Muscle layer of duodenum (tissue), 2 donors: ENCODE measurements around the gene ARHGEF40.

Source experiments
- H3K27ac ChIP-seq: one replicate; pipeline ENCODE4 v1.7.0; 2013; ENCODE audit warnings: mild to moderate bottlenecking, low read length
- H3K27me3 ChIP-seq: one replicate; pipeline ENCODE4 v1.7.0; 2013; ENCODE audit warnings: low read depth, mild to moderate bottlenecking, control low read depth, low read length
- H3K36me3 ChIP-seq, 2 donors: one replicate each; pipeline ENCODE4 v1.7.0; 2013; ENCODE audit warnings: low read length in 2 of 2, control low read depth in 1 of 2, mild to moderate bottlenecking in 1 of 2; ENCODE audit not compliant: insufficient read depth in 2 of 2, control insufficient read depth in 1 of 2
- H3K4me1 ChIP-seq, 2 donors: one replicate each; pipeline ENCODE4 v1.7.0; 2013; ENCODE audit warnings: low read length in 2 of 2, mild to moderate bottlenecking in 2 of 2, control low read depth in 1 of 2, moderate library complexity in 1 of 2; ENCODE audit not compliant: insufficient read depth in 2 of 2, control insufficient read depth in 1 of 2
- H3K4me3 ChIP-seq, 2 donors: one replicate each; pipeline ENCODE4 v1.7.0; 2013; ENCODE audit warnings: low read length in 2 of 2, low read depth in 1 of 2, mild to moderate bottlenecking in 1 of 2
- H3K9me3 ChIP-seq, 2 donors: one replicate each; pipeline ENCODE4 v1.7.0; 2013; ENCODE audit warnings: low read length in 2 of 2, control low read depth in 1 of 2, mild to moderate bottlenecking in 1 of 2; ENCODE audit not compliant: control insufficient read depth in 1 of 2
- donor health status: healthy.

The ARHGEF40 gene

DNA sequence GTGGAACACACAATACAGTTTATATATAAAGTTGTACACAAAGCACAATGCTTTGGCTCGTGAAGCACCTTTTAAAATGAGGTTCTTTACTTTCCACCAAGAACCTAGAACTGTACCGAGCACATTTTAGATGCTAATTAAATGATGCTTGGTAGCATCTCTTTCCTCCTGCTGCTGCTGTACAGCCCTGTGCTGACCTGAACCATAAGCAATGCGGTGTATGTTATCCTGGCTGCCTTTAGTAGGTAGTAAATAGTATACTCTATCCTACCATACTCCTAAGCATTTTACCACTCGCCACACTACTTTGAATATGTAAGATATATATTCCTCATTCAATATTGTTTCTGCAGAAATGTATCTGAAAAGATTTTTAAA is 15.3 kb upstream of the ARHGEF40 start:
- Histone ChIP-seq H3K9me3 (no peaks in the 10 kb centered on the region), H3K27ac (no peak overlapping the region), H3K4me1 (no peaks in the 10 kb centered on the region), H3K36me3 (no peaks in the 10 kb centered on the region), H3K4me3 (no peak overlapping the region), H3K27me3 (no peaks in the 10 kb centered on the region)

DNA sequence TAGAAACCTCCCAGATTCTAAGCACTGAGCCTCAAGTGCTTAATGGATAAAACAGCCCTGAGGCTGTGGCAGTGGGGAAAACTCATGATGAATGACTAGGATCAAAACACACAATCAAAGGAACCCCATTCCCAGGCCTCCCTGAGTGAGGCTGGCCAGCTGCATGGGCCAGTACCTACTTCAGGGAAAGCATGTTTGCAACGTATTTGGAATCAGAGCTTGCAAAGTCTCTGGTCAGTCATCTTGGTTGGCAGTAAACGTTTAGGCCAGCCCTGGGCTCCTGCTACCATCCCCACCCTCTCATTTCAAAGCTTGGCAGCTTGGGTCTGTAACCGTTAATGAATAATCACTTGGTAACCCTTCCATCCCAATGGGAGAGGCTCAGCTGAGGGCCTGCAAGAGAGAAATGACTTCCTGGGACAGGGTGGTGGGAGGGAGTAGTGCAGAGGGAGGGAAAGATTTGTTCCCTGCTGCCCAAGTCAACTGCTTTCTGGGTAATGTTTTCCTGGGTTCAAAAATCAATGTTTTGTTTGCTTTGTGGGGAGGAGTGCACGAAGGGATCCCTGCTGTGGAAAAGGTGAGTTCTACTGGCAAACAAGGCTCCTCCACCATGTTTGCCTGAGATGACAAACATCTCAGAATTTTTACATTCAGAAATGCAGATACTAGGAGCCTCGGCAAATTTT is 14.5 kb upstream of the ARHGEF40 start:
- Histone ChIP-seq H3K27ac (no peak overlapping the region), H3K27me3 (no peaks in the 10 kb centered on the region), H3K9me3 (no peaks in the 10 kb centered on the region), H3K36me3 (no peaks in the 10 kb centered on the region), H3K4me3 (no peak overlapping the region), H3K4me1 (no peaks in the 10 kb centered on the region)

DNA sequence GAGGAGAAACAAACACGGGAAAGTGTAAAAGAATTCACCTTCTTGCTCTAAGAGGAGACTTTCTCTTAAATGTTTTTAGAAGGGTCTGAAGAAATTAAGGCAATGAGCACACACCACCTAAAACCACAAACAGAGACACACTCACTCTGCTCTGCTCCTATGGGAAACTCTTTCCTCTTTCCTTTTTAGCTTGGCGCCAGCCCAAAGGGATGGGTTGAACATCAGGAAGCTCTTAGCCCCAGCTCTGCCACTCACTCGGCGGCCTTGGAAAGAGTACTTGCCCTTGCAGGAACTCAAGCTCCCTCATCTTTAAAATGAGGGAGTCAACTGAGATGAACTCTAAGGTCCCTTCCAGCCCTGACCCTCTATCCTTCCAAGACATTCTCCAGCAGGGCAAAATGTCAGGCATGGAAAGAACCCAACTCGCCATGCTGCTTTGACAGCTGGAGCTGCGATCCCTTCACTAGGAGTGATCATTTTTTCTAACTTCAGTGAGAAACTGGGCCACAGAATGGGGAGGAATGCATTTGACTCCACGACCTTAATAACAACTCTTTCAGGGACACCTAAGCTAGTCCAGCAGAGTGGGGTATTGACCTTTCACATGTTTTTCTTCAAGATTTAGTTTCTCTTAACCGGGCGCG is 13.5 kb upstream of the ARHGEF40 start:
- no peaks in the 10 kb centered on the region for H3K4me1 ChIP-seq

DNA sequence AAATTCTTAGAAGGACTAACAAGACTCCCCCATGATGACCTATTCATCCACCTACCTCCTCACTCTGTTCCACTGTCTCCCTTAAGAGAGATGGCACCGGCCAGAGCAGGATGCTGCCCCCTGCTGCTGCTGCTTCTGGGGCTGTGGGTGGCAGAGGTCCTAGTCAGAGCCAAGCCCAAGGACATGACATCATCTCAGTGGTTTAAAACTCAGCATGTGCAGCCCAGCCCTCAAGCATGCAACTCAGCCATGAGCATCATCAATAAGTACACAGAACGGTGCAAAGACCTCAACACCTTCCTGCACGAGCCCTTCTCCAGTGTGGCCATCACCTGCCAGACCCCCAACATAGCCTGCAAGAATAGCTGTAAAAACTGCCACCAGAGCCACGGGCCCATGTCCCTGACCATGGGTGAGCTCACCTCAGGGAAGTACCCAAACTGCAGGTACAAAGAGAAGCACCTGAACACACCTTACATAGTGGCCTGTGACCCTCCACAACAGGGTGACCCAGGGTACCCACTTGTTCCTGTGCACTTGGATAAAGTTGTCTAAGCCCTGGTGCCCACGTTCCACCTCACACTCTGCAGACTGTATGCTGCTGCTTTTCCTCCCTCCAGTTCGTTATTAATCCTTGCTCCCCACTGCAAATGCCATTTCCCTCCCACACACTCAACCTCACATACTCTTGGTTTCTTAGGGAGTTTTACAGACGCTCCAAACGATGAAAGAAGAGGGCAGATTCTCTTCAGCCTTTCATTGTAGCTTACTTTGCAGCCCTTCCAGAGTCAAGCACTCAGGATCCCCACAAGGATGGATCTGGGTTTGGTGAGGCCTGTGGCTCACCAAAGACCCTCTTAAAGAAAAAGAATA is 12.1 kb upstream of the ARHGEF40 start, which contains the start of gene RNASE8:
Gene RNASE8 (plus strand): TSS at position 20 of the 873 bp plus-strand sequence. CDS start 71 bp downstream, at position 91.
- no peaks in the 10 kb centered on the region for H3K36me3 ChIP-seq
- no peak within 1 kb of the TSS for H3K4me3 ChIP-seq
- H3K27ac ChIP-seq = no peak within 1 kb of the TSS
- no peaks in the 10 kb centered on the region for H3K27me3 ChIP-seq
- no peaks in the 10 kb centered on the region for H3K4me1 ChIP-seq
- H3K9me3 ChIP-seq = no peaks in the 10 kb centered on the region

More for the DNA sequence above, 13.5 kb upstream of the ARHGEF40 start:
- Histone ChIP-seq H3K27me3 (no peaks in the 10 kb centered on the region), H3K27ac (no peak overlapping the region), H3K9me3 (no peaks in the 10 kb centered on the region), H3K36me3 (no peaks in the 10 kb centered on the region), H3K4me3 (no peak overlapping the region)

DNA sequence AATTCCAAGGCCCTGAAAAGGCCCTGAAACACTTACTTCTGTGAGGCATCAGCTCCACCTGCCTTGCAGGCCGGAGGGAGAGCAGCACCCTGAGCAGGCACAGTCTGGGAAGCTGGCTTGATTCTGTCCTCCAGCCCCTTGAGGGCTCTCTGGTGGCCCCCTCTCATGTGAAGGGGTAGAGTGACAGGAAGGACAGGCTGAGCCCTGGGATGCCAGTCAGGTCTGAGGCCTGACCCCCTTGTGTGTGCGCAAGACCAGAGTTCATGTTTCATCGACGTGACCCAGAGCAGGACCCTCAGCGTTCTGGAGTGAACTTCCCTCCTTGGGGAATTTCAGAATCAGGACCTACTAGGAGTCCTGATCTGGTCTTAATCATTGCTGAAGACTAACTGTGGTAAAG is 11.2 kb upstream of the ARHGEF40 start:
- Histone ChIP-seq H3K4me1 (no peaks in the 10 kb centered on the region), H3K27me3 (no peaks in the 10 kb centered on the region), H3K27ac (no peak overlapping the region), H3K9me3 (no peaks in the 10 kb centered on the region), H3K4me3 (no peak overlapping the region), H3K36me3 (no peaks in the 10 kb centered on the region)

DNA sequence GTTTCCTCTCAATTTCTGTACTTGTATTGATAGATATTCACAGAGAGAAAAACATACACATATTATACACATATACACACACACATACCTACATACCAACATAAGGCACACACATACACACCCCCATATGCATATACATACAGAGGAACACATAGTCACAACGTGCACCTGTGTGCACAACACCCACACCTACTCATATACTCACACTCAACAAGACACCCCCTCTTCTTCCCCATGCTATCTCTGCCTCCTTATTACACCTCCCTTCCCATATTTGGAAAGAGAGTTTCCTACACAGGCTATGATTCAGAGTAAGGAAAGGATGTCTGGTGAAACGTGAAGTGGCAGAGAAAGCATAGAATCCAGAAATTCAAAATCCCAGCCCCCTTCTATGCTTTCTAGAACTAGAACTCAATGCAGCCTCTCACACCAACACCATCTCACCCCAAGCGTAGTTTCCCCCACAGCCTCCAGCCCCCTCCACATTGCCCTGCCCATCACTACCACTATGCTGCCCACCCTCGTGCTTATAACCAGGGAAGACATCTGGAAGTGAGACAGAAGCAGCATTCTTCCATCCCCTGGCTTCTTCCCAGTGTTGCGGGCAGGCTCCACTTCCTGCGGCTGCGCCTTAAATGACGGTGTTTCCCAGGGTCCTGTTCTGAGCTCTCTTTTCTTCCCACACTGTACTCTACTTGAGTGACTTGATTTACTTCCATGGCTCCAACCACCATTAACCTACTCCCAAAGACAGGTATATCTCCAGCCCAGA is 10.1 kb upstream of the ARHGEF40 start:
- no peaks in the 10 kb centered on the region for H3K27me3 ChIP-seq
- no peaks in the 10 kb centered on the region for H3K4me1 ChIP-seq
- H3K4me3 ChIP-seq = no peak overlapping the region
- H3K9me3 ChIP-seq = no peaks in the 10 kb centered on the region
- H3K36me3 ChIP-seq = no peaks in the 10 kb centered on the region
- H3K27ac ChIP-seq = no peak overlapping the region

DNA sequence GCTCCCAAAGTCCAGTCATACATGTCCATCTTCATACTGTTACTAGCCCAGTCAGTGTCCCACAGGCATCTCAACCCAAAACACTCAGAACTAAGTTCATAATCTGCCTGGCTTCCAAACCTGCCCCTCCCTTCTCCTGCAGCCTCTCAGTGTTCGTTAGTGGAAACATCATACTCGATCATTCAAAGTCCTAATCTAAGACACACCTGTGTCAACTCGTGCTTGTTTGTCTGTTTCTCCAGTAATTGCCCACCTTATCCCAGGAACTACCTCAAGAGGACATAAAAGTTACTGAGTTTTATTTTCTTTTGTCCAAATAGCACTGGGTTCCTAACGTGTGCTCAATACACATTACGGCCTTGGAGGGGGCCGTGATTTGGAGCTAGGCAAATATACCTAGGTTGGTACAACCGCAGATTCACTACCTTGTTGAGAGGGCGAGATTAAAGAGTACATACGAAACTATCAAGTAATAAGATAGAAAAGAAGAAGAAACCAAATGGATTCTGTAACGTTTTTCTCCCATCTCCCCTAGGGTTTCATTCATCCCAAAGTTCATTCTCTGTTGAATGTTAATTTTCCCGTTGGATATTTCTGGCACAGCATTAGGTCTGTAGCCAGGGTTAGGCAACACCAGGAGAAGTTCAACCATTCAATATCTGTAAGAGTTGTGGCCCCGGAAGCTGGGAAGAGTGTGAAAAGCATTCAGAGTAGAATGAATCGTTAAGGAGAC is 9.3 kb upstream of the ARHGEF40 start:
- H3K4me3 ChIP-seq = no peak overlapping the region
- H3K4me1 ChIP-seq = no peaks in the 10 kb centered on the region
- no peaks in the 10 kb centered on the region for H3K9me3 ChIP-seq
- H3K27me3 ChIP-seq = no peaks in the 10 kb centered on the region
- no peak overlapping the region for H3K27ac ChIP-seq
- no peaks in the 10 kb centered on the region for H3K36me3 ChIP-seq

DNA sequence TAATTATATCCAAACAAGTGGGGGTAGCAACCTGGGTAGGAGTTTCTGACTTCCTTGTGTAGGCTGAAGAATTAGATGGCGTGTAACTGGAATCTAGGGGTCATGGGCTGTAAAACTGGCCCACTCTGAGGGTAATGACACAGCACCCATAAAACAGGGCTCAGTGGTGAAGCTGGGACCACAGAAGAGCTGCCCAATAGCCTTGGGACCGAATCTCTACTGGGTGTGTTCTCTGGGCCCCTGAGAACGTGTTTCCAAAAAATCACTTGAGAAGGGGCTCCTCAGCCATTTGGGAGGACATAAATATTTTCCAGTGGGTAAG is 8.8 kb upstream of the ARHGEF40 start:
- H3K36me3 ChIP-seq = no peaks in the 10 kb centered on the region
- no peak overlapping the region for H3K27ac ChIP-seq
- H3K27me3 ChIP-seq = no peaks in the 10 kb centered on the region
- no peak overlapping the region for H3K4me3 ChIP-seq
- H3K4me1 ChIP-seq = no peaks in the 10 kb centered on the region
- H3K9me3 ChIP-seq = no peaks in the 10 kb centered on the region

DNA sequence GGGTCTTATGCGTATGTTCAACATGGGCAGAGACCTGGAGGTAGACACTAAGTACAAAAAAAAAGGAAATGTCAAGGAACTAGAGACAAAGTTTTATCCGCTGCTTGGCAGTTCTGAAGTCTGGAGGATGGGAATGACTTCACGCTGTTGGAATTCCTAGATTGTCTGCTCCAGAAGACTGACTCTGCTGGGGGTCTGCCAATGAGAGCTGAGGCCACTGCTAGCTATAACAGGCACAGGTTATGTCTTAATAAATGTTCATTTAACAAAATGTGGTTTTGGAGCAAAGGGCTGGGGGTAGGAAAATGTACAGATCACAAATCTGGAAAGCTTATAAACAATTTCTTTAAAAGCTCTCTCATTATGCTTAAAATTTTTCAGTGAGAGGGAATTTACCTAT is 6.6 kb upstream of the ARHGEF40 start:
- Histone ChIP-seq H3K4me1 (peaks cover 0 to 3% of the 10 kb centered on the region in 2 donors), H3K27ac (no peak overlapping the region), H3K27me3 (no peaks in the 10 kb centered on the region), H3K4me3 (no peak overlapping the region), H3K36me3 (no peaks in the 10 kb centered on the region), H3K9me3 (no peaks in the 10 kb centered on the region)

DNA sequence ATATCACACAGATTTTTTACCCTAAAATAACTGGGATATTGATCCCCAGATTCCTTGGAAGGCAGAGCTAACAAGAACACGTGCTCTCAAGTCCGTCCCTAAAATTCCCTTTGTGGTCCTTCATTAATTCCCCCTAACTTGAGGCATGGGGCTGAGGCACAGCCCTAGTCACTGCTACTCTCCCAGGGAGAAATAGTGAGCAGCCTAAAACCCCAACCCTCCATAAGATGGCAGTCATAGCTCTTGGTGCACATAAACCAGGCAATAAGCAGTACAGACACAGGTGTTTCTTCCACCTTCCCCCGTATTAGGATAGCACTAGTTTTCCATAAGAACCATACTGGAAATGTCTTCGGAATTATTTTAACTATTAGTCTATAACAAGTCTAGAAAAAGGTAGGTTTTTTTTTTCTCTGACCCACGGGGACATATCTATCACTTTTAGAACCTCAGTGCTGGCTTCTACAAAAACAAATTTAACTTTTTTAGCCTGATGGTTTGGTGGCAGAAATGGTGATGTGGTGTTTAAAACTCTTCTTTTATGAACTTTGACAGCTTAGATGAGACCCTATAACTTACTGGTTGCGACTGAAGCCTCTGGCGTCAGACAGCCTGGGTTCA is 3.1 kb upstream of the ARHGEF40 start:
- Histone ChIP-seq H3K36me3 (peaks cover 0 to 7% of the 10 kb centered on the region in 2 donors), H3K9me3 (no peaks in the 10 kb centered on the region), H3K27ac (no peak overlapping the region), H3K4me3 (no peak overlapping the region), H3K4me1 (peaks cover 0 to 22% of the 10 kb centered on the region in 2 donors), H3K27me3 (no peaks in the 10 kb centered on the region)
